GM23338 (cell line): ENCODE results near the gene COPB2. TPM values are rescaled to one million over a fixed set of nuclear protein-coding genes. Genes with fewer than 3 reads are reported as not detected.

Experiments
- ATAC-seq: fragments of 200-7000 bp; cut with Tn5 transposase; 3 replicates; pipeline ENCODE4 v1.9.1; 2020
- DNase-seq: peaks from one replicate; pipeline ENCODE4 v3.0.0-alpha.2; 2015; ENCODE audit warnings: low spot score
- H2AFZ ChIP-seq: fragments of 200-600 bp; sonication (generic); 2 replicates; pipeline ENCODE4 v1.8.0; 2016; ENCODE audit warnings: antibody characterized with exemption, mild to moderate bottlenecking, moderate library complexity
- H3F3A ChIP-seq: fragments of 200-600 bp; sonication (generic); replicated peaks from 2 replicates; pipeline ENCODE4 v1.8.0; 2017; ENCODE audit warnings: antibody characterized with exemption, mixed run types, low read depth
- H3K27ac ChIP-seq: fragments of 200-600 bp; sonication (generic); 2 replicates; pipeline ENCODE4 v1.6.1; 2016; ENCODE audit warnings: low read depth
- H3K27me3 ChIP-seq: fragments of 200-600 bp; sonication (generic); 2 replicates; pipeline ENCODE4 v1.8.0; 2016; ENCODE audit warnings: mild to moderate bottlenecking, mixed run types, moderate library complexity; ENCODE audit not compliant: insufficient read depth
- H3K36me3 ChIP-seq: fragments of 200-600 bp; sonication (generic); 2 replicates; pipeline ENCODE4 v1.8.0; 2016; ENCODE audit warnings: mild to moderate bottlenecking; ENCODE audit not compliant: insufficient read depth
- H3K4me1 ChIP-seq: fragments of 200-600 bp; sonication (generic); 2 replicates; pipeline ENCODE4 v1.8.0; 2016; ENCODE audit warnings: mild to moderate bottlenecking, moderate library complexity; ENCODE audit not compliant: insufficient read depth
- H3K4me2 ChIP-seq: fragments of 200-600 bp; sonication (generic); 2 replicates; pipeline ENCODE4 v1.7.1; 2017; ENCODE audit warnings: mixed run types
- H3K4me3 ChIP-seq: fragments of 200-600 bp; sonication (generic); 2 replicates; pipeline ENCODE4 v1.6.1; 2016; ENCODE audit warnings: mixed run types
- H3K79me2 ChIP-seq: fragments of 200-600 bp; sonication (generic); replicated peaks from 2 replicates; pipeline ENCODE4 v1.8.0; 2017; ENCODE audit warnings: mild to moderate bottlenecking; ENCODE audit not compliant: insufficient read depth
- H3K9me2 ChIP-seq: fragments of 200-600 bp; sonication (generic); 2 replicates; pipeline ENCODE4 v1.8.0; 2017; ENCODE audit not compliant: insufficient read depth
- H4K20me1 ChIP-seq: fragments of 200-600 bp; sonication (generic); replicated peaks from 2 replicates; pipeline ENCODE4 v1.8.0; 2017; ENCODE audit warnings: mild to moderate bottlenecking; ENCODE audit not compliant: insufficient read depth
- H3K27ac Mint-ChIP-seq: 2 replicates; pipeline ENCODE4 v1.8.0; 2020; ENCODE audit warnings: inconsistent platforms, mild to moderate bottlenecking, moderate library complexity, mixed read lengths
- H3K27me3 Mint-ChIP-seq: 3 replicates; pipeline ENCODE4 v1.8.0; 2022; ENCODE audit warnings: low read depth, mild to moderate bottlenecking, moderate library complexity, mixed read lengths, inconsistent platforms; ENCODE audit not compliant: insufficient read depth, poor library complexity
- H3K36me3 Mint-ChIP-seq: 3 replicates; pipeline ENCODE4 v1.8.0; 2021; ENCODE audit warnings: low read depth, mild to moderate bottlenecking, inconsistent platforms, moderate library complexity, mixed read lengths
- H3K4me1 Mint-ChIP-seq: 3 replicates; pipeline ENCODE4 v1.8.0; 2020; ENCODE audit warnings: mild to moderate bottlenecking, inconsistent platforms, mixed read lengths
- H3K4me3 Mint-ChIP-seq: 3 replicates; pipeline ENCODE4 v1.8.0; 2021; ENCODE audit warnings: moderate library complexity, mild to moderate bottlenecking, inconsistent platforms, mixed read lengths
- H3K9me3 Mint-ChIP-seq: 3 replicates; pipeline ENCODE4 v1.8.0; 2020; ENCODE audit warnings: moderate library complexity, mild to moderate bottlenecking, inconsistent platforms, mixed read lengths
- EZH2 ChIP-seq: fragments of 200-600 bp; sonication (generic); IDR thresholded peaks from one replicate; pipeline ENCODE4 v1.8.0; 2017; ENCODE audit warnings: antibody characterized with exemption, mild to moderate bottlenecking, low read depth; ENCODE audit not compliant: unreplicated experiment
- POLR2AphosphoS5 ChIP-seq: IDR thresholded peaks from 2 replicates; pipeline ENCODE4 v1.6.1; 2016; ENCODE audit warnings: antibody characterized with exemption, low read depth
- STAT1 ChIP-seq: IDR thresholded peaks from one replicate; pipeline ENCODE4 v1.6.1; 2016; ENCODE audit warnings: antibody characterized with exemption; ENCODE audit not compliant: unreplicated experiment
- ZNF114 ChIP-seq: fragments of 250-450 bp; sonication (Bioruptor Pico); IDR thresholded peaks from 2 replicates; pipeline ENCODE4 v1.5.0; 2020; ENCODE audit warnings: mild to moderate bottlenecking, moderate library complexity
- ZNF331 ChIP-seq: fragments of 250-450 bp; sonication (Bioruptor Pico); IDR thresholded peaks from 2 replicates; pipeline ENCODE4 v1.5.0; 2020; ENCODE audit warnings: low read depth, mild to moderate bottlenecking, moderate library complexity
- polyA plus RNA-seq: library from polyadenylated mRNA; unstranded; fragments of >200 nt; fragmentation: Nextera tagmentation; extraction: Ambion mirVana; gene quantifications from 2 replicates; pipeline ENCODE4 v1.2.1, GENCODE V29; 2016
- total RNA-seq: library from RNA; depleted of rRNA; stranded (reverse); fragments of >200 nt; shearing (Covaris generic); gene quantifications from 2 replicates; pipeline ENCODE4 v1.2.3, GENCODE V29; 2014
- TF ChIP-seq, protein P1 (sequence below): IDR thresholded peaks from 2 replicates; pipeline ENCODE4 v1.6.1; 2016; ENCODE audit warnings: antibody characterized with exemption
- TF ChIP-seq, protein P2 (sequence below): fragments of 250-450 bp; sonication (Bioruptor Pico); IDR thresholded peaks from 2 replicates; pipeline ENCODE4 v1.5.0; 2020; ENCODE audit warnings: mild to moderate bottlenecking, moderate library complexity

The COPB2 gene
- total and polyA plus RNA-seq, 2 experiments from 2014 or later, result 48.2 to 89.1 TPM

DNA sequence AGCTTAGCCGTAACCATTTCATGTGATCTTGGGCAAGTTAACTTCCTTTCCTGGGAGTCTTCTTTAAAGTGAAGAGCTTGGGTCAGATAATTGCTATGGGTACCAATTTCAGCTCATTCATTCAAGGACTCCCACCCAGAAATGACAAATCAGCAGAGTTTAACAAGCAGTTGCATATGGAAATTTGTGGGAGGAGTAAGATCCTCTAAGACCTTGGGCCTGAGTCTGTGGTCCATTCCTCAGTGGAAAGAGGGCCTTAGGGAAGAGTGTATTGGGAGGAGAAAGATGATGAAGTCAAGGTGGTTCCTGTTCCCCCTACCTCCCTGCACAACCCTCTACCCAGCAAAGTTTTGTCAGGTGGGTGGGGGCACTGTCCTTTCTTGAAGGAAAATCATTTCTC, 44.8 kb upstream of the COPB2 start:
- Mint-ChIP-seq H3K4me3 (no peak overlapping the region), H3K36me3 (no peaks in the 10 kb centered on the region), H3K27me3 (no peaks in the 10 kb centered on the region), H3K27ac (no peak overlapping the region), H3K4me1 (peaks cover 7% of the 10 kb centered on the region; the same call in 1 of the 3 replicates), H3K9me3 (no peaks in the 10 kb centered on the region)
- H3K4me1 ChIP-seq, result no peaks in the 10 kb centered on the region; the same call in 1 of the 2 replicates
- ATAC-seq, result no peak
- no peaks in the 10 kb centered on the region for H3K79me2 ChIP-seq
- H2AFZ ChIP-seq, result no peak overlapping the region
- H3K4me3 ChIP-seq, result no peak overlapping the region
- H4K20me1 ChIP-seq, result no peaks in the 10 kb centered on the region
- no peaks in the 10 kb centered on the region for H3K27me3 ChIP-seq
- TF ChIP-seq ZNF331 (CRISPR knock-in tag), result no peak
- no peak for TF ChIP-seq POLR2AphosphoS5
- TF ChIP-seq EZH2, result no peak
- TF ChIP-seq STAT1, result no peak
- TF ChIP-seq, protein P1, sequence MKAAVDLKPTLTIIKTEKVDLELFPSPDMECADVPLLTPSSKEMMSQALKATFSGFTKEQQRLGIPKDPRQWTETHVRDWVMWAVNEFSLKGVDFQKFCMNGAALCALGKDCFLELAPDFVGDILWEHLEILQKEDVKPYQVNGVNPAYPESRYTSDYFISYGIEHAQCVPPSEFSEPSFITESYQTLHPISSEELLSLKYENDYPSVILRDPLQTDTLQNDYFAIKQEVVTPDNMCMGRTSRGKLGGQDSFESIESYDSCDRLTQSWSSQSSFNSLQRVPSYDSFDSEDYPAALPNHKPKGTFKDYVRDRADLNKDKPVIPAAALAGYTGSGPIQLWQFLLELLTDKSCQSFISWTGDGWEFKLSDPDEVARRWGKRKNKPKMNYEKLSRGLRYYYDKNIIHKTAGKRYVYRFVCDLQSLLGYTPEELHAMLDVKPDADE, result no peak
- no peak for TF ChIP-seq ZNF114 (CRISPR knock-in tag)
- TF ChIP-seq, protein P2, sequence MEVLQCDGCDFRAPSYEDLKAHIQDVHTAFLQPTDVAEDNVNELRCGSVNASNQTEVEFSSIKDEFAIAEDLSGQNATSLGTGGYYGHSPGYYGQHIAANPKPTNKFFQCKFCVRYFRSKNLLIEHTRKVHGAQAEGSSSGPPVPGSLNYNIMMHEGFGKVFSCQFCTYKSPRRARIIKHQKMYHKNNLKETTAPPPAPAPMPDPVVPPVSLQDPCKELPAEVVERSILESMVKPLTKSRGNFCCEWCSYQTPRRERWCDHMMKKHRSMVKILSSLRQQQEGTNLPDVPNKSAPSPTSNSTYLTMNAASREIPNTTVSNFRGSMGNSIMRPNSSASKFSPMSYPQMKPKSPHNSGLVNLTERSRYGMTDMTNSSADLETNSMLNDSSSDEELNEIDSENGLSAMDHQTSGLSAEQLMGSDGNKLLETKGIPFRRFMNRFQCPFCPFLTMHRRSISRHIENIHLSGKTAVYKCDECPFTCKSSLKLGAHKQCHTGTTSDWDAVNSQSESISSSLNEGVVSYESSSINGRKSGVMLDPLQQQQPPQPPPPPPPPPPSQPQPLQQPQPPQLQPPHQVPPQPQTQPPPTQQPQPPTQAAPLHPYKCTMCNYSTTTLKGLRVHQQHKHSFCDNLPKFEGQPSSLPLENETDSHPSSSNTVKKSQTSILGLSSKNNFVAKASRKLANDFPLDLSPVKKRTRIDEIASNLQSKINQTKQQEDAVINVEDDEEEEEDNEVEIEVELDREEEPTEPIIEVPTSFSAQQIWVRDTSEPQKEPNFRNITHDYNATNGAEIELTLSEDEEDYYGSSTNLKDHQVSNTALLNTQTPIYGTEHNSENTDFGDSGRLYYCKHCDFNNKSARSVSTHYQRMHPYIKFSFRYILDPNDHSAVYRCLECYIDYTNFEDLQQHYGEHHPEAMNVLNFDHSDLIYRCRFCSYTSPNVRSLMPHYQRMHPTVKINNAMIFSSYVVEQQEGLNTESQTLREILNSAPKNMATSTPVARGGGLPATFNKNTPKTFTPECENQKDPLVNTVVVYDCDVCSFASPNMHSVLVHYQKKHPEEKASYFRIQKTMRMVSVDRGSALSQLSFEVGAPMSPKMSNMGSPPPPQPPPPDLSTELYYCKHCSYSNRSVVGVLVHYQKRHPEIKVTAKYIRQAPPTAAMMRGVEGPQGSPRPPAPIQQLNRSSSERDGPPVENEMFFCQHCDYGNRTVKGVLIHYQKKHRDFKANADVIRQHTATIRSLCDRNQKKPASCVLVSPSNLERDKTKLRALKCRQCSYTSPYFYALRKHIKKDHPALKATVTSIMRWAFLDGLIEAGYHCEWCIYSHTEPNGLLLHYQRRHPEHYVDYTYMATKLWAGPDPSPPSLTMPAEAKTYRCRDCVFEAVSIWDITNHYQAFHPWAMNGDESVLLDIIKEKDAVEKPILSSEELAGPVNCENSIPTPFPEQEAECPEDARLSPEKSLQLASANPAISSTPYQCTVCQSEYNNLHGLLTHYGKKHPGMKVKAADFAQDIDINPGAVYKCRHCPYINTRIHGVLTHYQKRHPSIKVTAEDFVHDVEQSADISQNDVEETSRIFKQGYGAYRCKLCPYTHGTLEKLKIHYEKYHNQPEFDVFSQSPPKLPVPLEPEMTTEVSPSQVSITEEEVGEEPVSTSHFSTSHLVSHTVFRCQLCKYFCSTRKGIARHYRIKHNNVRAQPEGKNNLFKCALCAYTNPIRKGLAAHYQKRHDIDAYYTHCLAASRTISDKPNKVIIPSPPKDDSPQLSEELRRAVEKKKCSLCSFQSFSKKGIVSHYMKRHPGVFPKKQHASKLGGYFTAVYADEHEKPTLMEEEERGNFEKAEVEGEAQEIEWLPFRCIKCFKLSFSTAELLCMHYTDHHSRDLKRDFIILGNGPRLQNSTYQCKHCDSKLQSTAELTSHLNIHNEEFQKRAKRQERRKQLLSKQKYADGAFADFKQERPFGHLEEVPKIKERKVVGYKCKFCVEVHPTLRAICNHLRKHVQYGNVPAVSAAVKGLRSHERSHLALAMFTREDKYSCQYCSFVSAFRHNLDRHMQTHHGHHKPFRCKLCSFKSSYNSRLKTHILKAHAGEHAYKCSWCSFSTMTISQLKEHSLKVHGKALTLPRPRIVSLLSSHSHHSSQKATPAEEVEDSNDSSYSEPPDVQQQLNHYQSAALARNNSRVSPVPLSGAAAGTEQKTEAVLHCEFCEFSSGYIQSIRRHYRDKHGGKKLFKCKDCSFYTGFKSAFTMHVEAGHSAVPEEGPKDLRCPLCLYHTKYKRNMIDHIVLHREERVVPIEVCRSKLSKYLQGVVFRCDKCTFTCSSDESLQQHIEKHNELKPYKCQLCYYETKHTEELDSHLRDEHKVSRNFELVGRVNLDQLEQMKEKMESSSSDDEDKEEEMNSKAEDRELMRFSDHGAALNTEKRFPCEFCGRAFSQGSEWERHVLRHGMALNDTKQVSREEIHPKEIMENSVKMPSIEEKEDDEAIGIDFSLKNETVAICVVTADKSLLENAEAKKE, result no peak
- H3K27ac ChIP-seq, result no peak overlapping the region
- H3K36me3 ChIP-seq, result no peaks in the 10 kb centered on the region
- no peak for DNase-seq
- H3K4me2 ChIP-seq, result no peak overlapping the region
- no peaks in the 10 kb centered on the region for H3F3A ChIP-seq
- no peaks in the 10 kb centered on the region for H3K9me2 ChIP-seq
